ENCODE data around the gene B4GALNT1.

DNA sequence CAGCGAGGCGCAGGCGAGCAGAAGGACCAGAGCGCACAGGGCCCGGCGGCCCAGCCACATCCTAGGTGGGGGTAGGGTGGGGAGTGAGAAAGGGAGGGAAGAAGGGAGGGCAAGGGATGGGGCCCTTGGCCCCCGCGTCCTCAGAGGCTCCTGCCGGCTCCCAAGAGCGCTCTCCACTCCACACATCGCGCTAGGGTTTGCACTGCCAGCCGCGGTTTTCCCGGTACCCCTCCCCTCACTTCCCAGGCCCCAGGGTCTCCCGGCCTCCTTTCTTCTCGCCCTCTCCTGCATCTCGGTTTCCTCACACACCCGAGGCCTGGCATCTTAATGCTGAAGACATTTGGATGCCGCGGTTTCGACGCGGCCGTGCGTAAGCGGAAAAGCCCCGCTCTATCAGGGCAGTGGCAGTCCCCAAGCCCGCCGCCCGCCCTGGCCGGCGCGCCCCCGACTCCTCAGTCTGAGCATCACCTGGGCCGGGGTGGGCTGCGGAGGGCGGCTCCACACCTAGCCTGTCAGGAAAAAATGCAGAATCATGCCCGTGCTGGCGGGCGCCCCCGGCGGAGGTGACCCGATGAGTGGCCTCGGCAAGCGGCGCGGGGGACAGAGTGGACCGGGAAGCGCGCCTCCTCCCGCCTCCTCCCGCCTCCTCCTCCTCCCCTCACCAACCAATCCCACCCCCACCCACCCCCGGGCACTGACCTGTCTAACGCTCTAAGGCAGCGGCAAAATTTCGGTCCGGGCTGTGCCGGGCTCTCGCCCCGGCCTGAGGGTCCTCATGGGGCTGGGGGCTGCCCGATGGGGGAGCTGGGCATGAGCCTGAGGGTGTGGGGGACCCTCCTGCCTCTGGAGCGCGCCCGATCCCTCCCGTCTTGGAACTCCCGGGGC lies 686 bp downstream of the B4GALNT1 start:
- TF ChIP-seq, protein P1, sequence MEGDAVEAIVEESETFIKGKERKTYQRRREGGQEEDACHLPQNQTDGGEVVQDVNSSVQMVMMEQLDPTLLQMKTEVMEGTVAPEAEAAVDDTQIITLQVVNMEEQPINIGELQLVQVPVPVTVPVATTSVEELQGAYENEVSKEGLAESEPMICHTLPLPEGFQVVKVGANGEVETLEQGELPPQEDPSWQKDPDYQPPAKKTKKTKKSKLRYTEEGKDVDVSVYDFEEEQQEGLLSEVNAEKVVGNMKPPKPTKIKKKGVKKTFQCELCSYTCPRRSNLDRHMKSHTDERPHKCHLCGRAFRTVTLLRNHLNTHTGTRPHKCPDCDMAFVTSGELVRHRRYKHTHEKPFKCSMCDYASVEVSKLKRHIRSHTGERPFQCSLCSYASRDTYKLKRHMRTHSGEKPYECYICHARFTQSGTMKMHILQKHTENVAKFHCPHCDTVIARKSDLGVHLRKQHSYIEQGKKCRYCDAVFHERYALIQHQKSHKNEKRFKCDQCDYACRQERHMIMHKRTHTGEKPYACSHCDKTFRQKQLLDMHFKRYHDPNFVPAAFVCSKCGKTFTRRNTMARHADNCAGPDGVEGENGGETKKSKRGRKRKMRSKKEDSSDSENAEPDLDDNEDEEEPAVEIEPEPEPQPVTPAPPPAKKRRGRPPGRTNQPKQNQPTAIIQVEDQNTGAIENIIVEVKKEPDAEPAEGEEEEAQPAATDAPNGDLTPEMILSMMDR (IDR thresholded peaks at IDR 0.05), result no peak
- TF ChIP-seq POLR2A (IDR thresholded peaks at IDR 0.05), result no peak

Measured in esophagus squamous epithelium (tissue), 4 donors.